ENCODE data around the gene ERI3. TPM values are rescaled to one million over a fixed set of nuclear protein-coding genes. Genes with fewer than 3 reads are reported as not detected.

The ERI3 gene
- total and polyA plus RNA-seq, 2 of the 13 experiments (the other 11 are each of a cell fraction or from before 2014, with no cell fraction given), result 35.6 to 35.9 TPM

GRCh38 chr1:44213222-44214112 lies 141.6 kb downstream of the ERI3 start, which contains the start of gene DMAP1 (continued):
- TF ChIP-seq SCMH1 (CRISPR knock-in tag; IDR thresholded peaks at IDR 0.05; ENCODE audit: borderline replicate concordance), result no peak
- peak; percentile 65; the same call in 1 of the 2 replicates for TF ChIP-seq ZNF451 (CRISPR knock-in tag; IDR thresholded peaks at IDR 0.05)
- TF ChIP-seq ZNF382 (CRISPR knock-in tag; IDR thresholded peaks at IDR 0.05; ENCODE audit: borderline replicate concordance), result no peak
- TF ChIP-seq HNF1B (CRISPR knock-in tag; IDR thresholded peaks at IDR 0.05), result peak; percentile 89
- peak; percentile 67; the same call in 1 of the 2 replicates for TF ChIP-seq MAZ (IDR thresholded peaks at IDR 0.05; ENCODE audit: borderline replicate concordance, low read depth, low read length)
- peak; percentile 58 for TF ChIP-seq MAZ (CRISPR knock-in tag; IDR thresholded peaks at IDR 0.05; ENCODE audit: low read depth)
- TF ChIP-seq TOE1 (CRISPR knock-in tag; IDR thresholded peaks at IDR 0.05), result peak; percentile 69; the same call in 1 of the 2 replicates
- TF ChIP-seq, protein P1, sequence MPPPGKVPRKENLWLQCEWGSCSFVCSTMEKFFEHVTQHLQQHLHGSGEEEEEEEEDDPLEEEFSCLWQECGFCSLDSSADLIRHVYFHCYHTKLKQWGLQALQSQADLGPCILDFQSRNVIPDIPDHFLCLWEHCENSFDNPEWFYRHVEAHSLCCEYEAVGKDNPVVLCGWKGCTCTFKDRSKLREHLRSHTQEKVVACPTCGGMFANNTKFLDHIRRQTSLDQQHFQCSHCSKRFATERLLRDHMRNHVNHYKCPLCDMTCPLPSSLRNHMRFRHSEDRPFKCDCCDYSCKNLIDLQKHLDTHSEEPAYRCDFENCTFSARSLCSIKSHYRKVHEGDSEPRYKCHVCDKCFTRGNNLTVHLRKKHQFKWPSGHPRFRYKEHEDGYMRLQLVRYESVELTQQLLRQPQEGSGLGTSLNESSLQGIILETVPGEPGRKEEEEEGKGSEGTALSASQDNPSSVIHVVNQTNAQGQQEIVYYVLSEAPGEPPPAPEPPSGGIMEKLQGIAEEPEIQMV (CRISPR knock-in tag; IDR thresholded peaks at IDR 0.05; ENCODE audit: low read depth), result peak; percentile 80; the same call in 1 of the 2 replicates
- 0 out of 2 replicates have a peak, but pooled peaks have one; percentile 38 for TF ChIP-seq ZC3H13 (CRISPR knock-in tag; IDR thresholded peaks at IDR 0.05)
- peak; percentile 87 for TF ChIP-seq ZNF768 (CRISPR knock-in tag; IDR thresholded peaks at IDR 0.05)
- peak; percentile 57; the same call in 1 of the 2 replicates for TF ChIP-seq THAP7 (CRISPR knock-in tag; IDR thresholded peaks at IDR 0.05)
- peak; percentile 95 for TF ChIP-seq TGIF2 (CRISPR knock-in tag; IDR thresholded peaks at IDR 0.05)
- no peak for TF ChIP-seq SOX13 (IDR thresholded peaks at IDR 0.05)
- TF ChIP-seq SOX13 (CRISPR knock-in tag; conservative IDR thresholded peaks at IDR 0.05 in 1 of 2, IDR thresholded peaks at IDR 0.05 in 1 of 2), result peak in 1 of 2 experiments; percentile 48; a peak in 1 of 4 replicates
- TF ChIP-seq, protein P2, sequence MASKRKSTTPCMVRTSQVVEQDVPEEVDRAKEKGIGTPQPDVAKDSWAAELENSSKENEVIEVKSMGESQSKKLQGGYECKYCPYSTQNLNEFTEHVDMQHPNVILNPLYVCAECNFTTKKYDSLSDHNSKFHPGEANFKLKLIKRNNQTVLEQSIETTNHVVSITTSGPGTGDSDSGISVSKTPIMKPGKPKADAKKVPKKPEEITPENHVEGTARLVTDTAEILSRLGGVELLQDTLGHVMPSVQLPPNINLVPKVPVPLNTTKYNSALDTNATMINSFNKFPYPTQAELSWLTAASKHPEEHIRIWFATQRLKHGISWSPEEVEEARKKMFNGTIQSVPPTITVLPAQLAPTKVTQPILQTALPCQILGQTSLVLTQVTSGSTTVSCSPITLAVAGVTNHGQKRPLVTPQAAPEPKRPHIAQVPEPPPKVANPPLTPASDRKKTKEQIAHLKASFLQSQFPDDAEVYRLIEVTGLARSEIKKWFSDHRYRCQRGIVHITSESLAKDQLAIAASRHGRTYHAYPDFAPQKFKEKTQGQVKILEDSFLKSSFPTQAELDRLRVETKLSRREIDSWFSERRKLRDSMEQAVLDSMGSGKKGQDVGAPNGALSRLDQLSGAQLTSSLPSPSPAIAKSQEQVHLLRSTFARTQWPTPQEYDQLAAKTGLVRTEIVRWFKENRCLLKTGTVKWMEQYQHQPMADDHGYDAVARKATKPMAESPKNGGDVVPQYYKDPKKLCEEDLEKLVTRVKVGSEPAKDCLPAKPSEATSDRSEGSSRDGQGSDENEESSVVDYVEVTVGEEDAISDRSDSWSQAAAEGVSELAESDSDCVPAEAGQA (IDR thresholded peaks at IDR 0.05; ENCODE audit: low read depth), result peak; percentile 90
- TF ChIP-seq, protein P2 (CRISPR knock-in tag; IDR thresholded peaks at IDR 0.05; ENCODE audit: borderline replicate concordance), result 0 out of 2 replicates have a peak, but pooled peaks have one; percentile 79
- TF ChIP-seq, protein P3, sequence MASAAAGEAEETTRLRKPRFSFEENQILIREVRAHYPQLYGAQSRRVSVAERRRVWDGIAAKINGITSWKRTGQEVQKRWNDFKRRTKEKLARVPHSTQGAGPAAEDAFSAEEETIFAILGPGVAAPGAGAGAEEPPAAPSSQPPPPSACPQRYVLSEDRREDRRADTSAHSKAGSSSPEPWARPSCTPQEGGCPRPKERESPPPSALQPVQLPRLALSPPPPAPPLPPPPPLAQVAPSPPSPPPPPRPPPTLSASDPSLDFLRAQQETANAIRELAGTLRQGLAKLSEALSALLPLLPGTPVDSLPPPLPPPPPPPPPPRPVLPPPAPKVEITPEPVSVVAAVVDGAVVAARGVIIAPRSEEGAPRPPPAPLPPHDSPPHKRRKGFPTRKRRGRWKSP (CRISPR knock-in tag; IDR thresholded peaks at IDR 0.05), result peak; percentile 81
